HG02798 (cell line): ENCODE results near the gene OR2T34.
"Not testable (repeated sequence)": the region's sequence is repeated elsewhere in the genome, so short reads cannot be mapped to it uniquely, and the experiment has no call there.

Experiments used
- ATAC-seq: cut with Tn5 transposase; IDR thresholded peaks from one replicate; pipeline ENCODE4 v1.9.1; 2021; ENCODE audit warnings: mild to moderate bottlenecking; ENCODE audit not compliant: unreplicated experiment, poor library complexity

OR2T34 gene, protein sequence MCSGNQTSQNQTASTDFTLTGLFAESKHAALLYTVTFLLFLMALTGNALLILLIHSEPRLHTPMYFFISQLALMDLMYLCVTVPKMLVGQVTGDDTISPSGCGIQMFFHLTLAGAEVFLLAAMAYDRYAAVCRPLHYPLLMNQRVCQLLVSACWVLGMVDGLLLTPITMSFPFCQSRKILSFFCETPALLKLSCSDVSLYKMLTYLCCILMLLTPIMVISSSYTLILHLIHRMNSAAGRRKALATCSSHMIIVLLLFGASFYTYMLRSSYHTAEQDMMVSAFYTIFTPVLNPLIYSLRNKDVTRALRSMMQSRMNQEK

DNA sequence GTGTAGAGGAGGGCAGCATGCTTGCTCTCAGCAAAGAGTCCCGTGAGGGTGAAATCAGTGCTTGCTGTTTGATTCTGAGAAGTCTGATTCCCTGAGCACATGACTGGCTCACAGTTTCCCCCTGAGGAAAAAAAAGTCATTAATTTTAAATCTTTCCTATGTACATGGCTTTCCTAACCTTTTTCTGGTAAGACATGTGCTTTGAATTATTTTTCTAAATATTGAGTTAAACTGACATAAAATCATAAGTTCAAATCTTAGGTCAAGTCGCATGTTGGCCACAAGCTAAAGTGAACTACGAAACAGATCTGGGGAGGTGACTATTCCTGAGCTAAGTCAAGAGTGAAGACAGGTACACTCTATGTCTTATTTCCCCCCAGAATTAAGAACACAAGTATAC, at the start of gene OR2T34:
Gene OR2T34, minus strand, starts transcription at position 101 of the 400 bp plus-strand sequence. Its CDS starts 0 bp downstream, at position 101.
- ATAC-seq: not testable (repeated sequence)

DNA sequence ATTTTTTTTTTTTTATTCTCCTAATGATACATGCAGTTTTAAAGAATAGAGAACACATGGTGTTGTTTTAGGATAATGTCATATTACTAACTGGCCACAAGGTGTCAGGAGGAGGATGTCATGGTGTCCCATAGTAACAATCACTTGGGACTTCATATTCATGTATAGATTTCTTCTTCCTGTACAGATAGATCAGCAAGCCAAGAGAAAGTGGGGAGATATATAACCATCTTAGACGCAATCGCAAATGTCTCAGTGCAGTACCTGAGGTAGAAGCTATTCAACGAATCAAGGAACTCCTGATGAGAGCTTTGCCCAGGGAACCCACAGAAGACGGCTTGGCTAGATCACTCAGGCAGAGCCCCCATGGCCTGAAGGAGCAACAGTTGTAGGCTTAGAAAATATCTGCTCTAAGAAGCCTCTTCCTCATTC, 48.0 kb upstream of the OR2T34 start:
- ATAC-seq: no peak

DNA sequence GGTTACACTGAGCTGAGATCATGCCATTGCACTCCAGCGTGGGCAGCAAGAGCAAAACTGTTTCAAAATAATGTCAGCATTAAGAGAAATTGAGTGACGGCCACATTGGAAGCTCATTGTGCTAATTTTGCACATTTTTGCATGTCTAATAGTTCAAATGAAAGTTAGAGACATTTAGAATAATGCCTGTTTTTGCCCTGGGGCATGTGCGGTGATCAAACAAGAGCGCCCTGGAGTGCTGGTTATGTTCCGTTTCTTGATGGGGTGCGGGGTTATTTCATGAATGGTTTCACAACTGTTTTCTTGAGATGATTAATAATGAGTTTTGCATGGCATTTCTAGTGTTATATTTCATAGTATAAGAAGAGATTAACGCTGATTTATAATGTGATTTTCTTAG, 47.2 kb upstream of the OR2T34 start:
- ATAC-seq: no peak

DNA sequence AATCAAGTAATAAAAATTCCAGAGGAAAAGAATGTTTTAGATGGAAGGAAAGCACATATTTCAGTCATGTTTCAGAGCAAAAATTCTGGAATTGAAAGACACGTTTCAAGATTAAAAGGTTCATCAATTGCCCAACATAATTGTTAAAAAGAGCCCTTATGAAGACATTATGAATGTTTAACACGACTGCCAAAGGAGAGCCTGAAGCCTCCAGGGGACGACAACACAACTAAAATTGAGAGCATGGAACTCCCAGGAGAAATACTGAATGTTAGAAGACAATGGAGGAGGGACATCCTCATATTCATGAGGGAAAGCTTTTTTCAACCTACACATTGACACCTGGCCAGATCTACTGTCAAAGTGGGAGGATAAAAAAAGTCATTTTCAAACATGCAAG, 44.3 kb upstream of the OR2T34 start:
- ATAC-seq: no peak

DNA sequence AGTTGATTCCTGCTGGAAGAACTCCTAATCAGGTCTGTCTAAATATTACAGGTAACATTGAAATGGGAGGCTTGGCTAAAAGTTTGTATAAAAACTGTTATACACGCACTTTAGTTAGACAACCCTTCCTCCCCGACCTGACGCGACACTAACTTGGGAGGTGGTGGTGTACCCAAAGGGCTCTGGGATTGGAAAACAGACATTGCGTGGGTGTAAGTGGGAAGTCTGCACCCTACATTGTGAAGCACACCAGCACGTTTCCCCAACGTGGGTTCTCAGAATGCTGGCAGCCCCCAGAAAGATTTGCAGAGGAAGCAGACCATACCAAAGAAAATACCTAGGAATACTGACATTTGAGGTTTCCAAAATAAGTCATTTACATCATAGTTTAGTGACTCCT, 43.6 kb upstream of the OR2T34 start:
- no peak for ATAC-seq

DNA sequence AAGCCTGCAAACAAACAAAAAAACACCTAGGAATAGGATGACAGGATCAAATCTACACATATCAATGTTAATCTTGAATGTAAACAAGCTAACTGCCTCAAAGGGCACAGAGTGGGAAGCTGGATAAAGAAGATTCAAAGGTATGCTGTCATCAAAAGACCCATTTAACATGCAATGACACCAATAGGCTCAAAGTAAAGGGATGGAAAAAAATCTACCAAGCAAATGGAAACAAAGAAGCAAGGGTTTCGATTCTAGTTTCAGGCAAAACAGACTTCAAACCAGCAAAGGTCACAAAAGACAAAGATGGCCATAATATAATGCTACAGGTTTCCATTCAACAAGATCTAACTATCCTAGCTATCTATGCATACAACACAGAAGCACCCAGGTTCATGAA, 39.2 kb upstream of the OR2T34 start:
- no peak for ATAC-seq

DNA sequence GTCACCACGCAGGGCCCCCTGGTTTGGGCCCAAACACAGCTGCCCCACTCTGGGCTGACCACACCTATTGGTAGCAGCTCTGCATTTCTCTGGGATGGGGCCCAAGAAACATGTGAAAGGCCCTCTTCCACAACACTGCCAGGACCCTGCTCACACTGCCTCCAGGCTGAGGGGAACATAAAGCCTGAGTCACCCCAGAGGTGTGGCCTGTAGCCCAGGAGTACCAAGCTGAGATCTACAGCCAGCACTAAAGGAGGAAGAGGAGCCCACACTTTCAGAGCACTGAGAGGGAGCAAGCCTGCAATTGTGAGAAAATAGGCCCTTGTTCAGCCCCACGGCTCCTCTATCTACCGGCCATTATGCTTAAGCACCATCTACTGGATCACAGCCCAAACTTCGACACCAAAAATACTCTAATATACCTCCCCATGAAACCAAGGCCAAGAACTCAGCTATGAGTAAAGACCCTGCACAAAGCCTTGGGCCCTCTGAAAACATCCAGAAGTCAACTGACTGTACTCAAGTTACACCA, 37.4 kb upstream of the OR2T34 start:
- no peak for ATAC-seq

DNA sequence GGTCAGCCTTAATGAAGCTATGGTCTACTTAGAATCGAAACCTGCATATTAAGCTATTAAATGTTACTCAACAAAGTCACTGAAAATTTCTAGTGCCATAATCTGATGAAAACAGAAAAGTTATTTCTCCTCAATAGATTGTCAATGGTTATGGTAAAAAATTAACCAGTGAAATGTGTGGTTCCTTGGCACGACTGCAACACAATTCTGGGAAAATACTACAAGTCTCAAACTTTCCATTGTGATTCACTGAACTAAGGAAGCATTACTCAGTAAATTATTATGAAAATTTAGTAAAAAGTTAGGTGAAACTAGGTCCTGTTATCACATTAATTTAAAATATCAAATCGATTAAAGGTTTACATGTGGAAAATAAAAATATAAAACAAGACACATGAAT, 35.7 kb upstream of the OR2T34 start:
- no peak for ATAC-seq

DNA sequence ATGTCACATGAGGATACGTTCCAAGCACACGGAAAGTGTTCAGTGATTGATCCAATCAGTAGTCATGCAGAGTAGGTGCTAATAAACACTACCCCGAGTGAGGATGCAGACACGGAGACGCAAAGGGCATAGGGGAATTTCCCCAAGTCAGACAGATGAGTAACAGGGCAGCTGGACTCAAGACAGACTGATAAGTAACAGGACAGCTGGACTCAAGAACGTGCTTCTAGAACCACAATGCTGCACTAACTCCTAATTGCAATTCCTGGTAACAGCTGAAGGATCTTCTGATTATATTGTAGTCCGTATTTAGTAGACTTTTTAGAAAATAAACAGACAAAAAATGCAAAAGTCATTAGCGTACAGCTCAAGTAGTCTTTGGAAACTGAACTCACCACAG, 24.8 kb upstream of the OR2T34 start:
- ATAC-seq: no peak

DNA sequence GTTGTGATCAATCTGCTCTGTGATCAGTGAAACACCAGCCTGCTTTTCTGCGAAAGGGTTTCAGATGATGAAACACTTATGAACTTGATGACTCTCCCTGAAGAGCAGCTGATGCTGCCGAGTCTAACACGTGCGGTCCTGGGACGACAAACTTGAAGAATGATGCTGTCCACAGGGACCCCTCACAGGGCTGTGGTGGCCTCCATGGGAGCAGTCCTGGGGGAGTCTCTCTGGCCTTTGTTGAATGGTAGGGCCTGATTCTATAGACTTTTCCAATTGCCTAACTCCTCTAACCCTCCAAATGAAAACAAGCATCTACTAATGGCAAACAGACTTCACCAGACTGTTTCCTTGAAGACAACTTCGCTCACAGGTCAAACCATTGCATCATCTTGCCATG, 23.0 kb upstream of the OR2T34 start, which contains the start of gene OR2T10:
Gene OR2T10, minus strand, starts transcription at position 112 of the 400 bp plus-strand sequence. CDS start 3,932 bp downstream, outside the sequence.
- no peak for ATAC-seq

DNA sequence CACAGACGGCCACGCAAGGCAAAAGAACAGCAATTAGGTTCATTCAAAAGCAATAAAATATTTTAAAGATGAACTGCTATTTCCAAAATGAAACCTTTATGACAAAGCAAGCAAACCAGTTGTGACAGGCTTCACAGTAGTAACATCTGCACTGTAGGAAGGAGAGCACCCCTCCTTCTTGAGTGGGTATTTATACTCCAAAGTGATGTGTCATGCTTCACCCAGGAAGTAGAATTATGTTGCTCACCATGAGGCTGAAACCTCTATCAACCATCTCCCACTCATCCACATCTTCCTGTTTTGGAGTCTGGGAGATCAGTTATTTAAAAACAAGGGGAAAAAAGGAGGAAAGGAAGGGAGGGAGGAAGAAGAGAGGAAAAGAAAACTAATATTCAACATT, 22.1 kb upstream of the OR2T34 start:
- no peak for ATAC-seq

DNA sequence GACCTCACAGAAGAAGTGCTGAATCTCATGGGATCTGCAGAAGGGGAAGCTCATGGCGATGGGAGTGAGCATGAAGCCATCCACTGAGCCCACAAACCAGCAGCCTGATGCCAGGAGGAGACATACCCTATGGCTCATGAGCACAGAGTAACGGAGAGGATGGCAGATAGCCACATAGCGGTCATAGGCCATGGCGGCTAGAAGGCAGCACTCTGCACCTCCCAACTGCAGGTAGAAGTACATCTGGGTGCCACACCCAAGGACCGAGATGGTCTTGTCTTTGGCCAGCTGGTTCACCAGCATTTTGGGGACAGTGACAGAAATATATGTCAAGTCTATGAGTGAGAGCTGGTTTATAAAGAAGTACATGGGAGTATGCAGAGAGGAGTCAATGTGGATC, 18.7 kb upstream of the OR2T34 start:
- ATAC-seq: no peak

DNA sequence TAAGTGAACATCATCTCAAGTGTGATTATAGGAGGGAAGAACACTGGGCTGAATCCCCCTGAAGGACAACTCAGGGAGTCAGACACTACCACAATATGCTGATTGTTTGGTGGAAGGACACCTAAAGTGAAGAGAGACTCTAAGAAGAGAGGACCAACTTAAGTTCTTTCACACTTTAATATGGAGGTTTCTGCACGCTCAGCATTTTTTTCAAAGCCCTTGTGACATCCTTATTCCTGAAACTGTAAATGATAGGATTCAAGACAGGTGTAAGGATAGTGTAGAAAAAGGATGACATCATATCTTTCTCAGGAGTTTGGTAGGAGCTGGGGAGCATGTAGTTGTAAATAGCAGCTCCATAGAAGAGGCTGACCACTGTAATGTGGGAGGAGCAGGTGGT, 18.1 kb upstream of the OR2T34 start:
- no peak for ATAC-seq

DNA sequence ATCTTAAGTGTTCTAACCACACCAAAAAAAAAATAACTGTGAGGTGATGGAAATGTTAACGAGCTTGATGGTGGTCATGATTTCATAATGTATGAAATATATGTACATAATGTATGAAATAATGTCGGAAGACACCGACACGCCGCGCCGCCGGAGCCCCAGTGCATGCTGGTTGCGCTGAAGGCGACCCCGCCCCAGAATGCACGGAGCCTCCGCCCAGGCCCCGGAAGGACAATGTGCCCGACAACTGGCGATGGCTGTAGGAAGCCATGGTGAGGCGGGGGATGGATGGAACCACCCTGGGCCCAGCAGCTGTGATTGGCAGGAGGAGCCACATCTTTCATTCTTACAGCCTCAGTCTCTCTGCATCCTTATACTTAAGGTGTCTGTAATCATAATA, 15.5 kb upstream of the OR2T34 start:
- no peak for ATAC-seq

DNA sequence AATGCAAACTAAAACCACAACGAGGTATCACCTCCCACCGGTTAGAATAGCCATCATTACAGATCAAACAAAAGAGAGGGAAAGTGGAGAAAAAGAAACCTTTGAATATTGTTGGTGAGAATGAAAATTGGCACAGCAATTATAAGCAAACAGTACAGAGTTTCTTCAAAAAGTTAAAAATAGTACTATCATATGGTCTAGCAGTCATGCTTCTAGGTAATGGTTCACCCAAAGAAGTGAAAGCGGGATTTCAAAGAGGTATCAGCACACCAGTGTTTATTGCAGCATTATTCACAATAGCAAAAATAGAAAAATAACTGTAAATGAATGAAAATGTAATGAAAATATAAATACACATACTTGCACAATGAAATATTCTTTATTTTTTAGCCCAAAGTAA, 14.8 kb upstream of the OR2T34 start:
- no peak for ATAC-seq

DNA sequence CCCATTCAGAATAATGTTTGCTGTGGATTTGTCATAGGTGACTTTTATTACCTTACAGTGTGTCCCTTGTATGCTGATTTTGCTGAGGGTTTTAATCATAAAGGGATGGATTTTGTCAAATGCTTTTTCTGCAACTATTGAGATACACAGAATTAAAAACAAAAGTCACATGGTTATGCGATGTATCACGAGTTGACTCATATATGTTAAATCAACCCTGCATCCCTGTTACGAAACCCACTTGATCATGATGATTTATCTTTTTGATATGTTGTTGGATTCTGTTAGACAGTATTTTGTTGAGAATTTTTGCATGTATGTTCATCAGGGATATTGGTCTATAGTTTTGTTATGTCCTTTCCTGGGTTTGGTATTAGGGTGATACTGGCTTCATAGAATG, 10.7 kb upstream of the OR2T34 start:
- ATAC-seq: no peak

DNA sequence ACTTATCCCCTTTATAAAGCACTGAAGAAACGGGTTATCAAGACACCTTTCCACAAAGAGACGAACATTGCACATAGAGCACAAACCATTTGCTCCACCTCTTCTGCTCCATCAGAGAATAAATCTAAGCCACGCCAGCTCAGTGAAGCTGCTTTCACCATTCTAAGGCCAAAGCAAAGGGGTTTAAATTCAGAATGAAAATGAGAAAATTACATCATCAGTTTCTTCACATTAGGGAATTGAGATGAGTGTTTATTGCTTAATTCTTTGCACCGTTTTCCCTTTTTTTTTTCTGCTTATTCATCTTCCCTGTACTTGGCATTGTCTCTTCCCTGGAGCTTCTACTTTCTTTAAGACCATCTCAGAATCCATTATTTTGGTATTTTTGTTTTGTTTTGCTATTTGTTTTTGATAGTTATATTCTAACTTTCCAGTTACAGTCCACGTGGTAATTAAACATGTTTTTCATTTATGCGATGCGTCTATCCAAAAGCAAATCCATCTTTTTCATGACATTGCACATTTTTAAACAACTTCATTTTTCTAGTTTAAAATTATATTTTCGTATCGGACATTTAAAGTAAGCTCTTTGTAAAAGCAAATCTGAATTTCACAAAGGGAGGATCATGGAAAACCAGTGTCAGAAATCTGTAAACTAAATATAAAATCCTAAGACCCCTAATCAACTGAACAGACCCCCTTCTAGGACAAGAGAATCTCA, 1.9 kb upstream of the OR2T34 start:
- ATAC-seq: no peak

DNA sequence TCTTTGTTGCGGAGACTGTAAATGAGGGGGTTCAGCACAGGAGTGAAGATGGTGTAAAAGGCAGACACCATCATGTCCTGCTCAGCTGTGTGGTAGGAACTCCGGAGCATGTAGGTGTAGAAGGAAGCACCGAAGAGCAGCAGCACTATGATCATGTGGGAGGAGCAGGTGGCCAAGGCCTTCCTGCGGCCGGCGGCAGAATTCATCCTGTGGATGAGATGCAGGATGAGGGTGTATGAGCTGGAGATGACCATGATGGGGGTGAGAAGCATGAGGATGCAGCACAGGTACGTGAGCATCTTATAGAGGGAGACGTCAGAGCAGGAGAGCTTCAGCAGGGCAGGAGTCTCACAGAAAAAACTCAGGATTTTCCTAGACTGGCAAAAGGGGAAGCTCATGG, 701 bp downstream of the OR2T34 start:
- ATAC-seq: not testable (repeated sequence)

DNA sequence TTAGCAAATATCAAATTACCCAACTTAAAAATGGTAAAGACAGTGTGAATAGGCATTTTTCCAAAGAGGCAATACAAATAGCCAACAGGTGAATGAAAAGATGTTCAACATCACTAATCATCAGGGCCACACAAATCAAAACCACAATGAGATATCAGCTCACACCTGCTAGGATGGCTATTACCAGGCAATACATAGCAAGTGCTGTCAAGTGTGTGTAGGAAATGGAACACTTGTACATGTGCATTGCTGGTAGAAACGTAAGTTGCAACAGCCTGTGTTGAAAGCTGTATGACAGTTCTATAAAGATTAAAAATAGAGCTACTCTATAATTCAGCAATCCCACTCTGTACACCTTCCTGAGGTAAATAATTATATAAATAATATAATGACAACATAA, 2.5 kb downstream of the OR2T34 start:
- ATAC-seq: not testable (repeated sequence)

DNA sequence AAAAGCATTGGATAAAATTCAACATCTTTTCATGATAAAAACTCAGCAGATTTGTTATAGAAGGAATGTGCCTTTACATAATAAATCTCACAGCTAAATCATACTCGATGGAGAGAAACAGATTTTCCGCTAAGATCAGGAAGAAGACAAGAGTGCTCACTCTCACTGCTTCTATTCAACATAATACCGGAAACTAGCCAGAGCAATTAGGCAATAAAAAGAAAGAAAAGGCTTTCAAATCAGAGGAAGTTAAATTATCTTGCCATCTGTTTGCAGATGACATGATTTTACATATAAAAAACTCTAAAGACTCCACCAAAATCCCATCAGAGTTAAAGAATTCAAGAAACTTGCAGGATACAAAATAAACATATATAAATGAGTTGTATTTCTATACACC, 3.7 kb downstream of the OR2T34 start:
- not testable (repeated sequence) for ATAC-seq

DNA sequence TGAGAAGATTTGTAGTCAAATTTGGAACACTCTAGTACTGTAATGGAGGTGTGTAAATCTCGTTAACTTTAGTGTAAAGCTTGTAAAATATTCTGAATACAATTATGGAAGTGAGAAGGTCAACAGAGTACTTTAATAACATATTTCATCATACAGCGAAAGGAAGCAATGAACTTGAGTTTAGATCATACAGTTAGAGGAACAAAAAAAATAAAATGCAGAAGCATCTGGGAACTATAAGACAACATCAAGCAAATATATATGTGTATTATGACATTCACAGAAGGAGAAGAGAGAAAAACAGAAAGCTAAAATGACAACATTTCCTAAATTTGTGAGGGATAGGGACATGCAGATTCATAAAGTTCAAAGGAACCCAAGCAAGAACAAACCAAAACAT, 5.5 kb downstream of the OR2T34 start:
- not testable (repeated sequence) for ATAC-seq
